ENCODE results near the gene RASA3.
"Not testable (repeated sequence)": the region's sequence is repeated elsewhere in the genome, so short reads cannot be mapped to it uniquely, and the experiment has no call there.

RASA3 gene

GRCh38 chr13:114140906-114141250 lies 8.5 kb upstream of the RASA3 start:
- DNase-seq: no peak

- DNase-seq: no peak
Observed at GRCh38 chr13:114140131-114140905, 7.9 kb upstream of the RASA3 start.

GRCh38 chr13:114136576-114136975 lies 4.2 kb upstream of the RASA3 start:
- no peak for DNase-seq

GRCh38 chr13:114135731-114136171 lies 3.3 kb upstream of the RASA3 start:
- DNase-seq: no peak

GRCh38 chr13:114134944-114135610 lies 2.7 kb upstream of the RASA3 start:
- no peak for DNase-seq

GRCh38 chr13:114134111-114134943 lies 1.9 kb upstream of the RASA3 start:
- no peak for DNase-seq

GRCh38 chr13:114133552-114133951 lies 1.1 kb upstream of the RASA3 start:
- DNase-seq: not testable (repeated sequence)

- not testable (repeated sequence) for DNase-seq
Observed at GRCh38 chr13:114133126-114133525, 703 bp upstream of the RASA3 start.

- peak; percentile 41 for DNase-seq
Observed at GRCh38 chr13:114131583-114132418, 622 bp downstream of the RASA3 start.

GRCh38 chr13:114130837-114131582 lies 1.4 kb downstream of the RASA3 start:
- DNase-seq: peak; percentile 89

GRCh38 chr13:114130131-114130836 lies 2.1 kb downstream of the RASA3 start:
- peak; percentile 16 for DNase-seq

GRCh38 chr13:114129649-114130062 lies 2.8 kb downstream of the RASA3 start:
- DNase-seq: no peak

GRCh38 chr13:114128624-114129522 lies 3.5 kb downstream of the RASA3 start:
- peak; percentile 97 for DNase-seq

GRCh38 chr13:114128348-114128623 lies 4.1 kb downstream of the RASA3 start:
- no peak for DNase-seq

GRCh38 chr13:114127473-114128347 lies 4.7 kb downstream of the RASA3 start:
- DNase-seq: no peak

GRCh38 chr13:114126789-114127472 lies 5.5 kb downstream of the RASA3 start:
- no peak for DNase-seq

- not testable (repeated sequence) for DNase-seq
Observed at GRCh38 chr13:114126086-114126485, 6.3 kb downstream of the RASA3 start.

GRCh38 chr13:114125589-114125988 lies 6.8 kb downstream of the RASA3 start:
- no peak for DNase-seq

- peak; percentile 88 for DNase-seq
Observed at GRCh38 chr13:114124921-114125320, 7.5 kb downstream of the RASA3 start.
